CD4-positive, alpha-beta T cell treated with Interferon gamma for 1 hour (primary cell): ENCODE data around the gene ODR4.
A peak's percentile ranks its signal among the peaks of the same experiment; 100 is the strongest.
"Not testable (repeated sequence)": the region's sequence is repeated elsewhere in the genome, so short reads cannot be mapped to it uniquely, and the experiment has no call there.

Experiments
- DNase-seq: peaks from one replicate; pipeline ENCODE4 v3.0.0-alpha.2; 2020

Gene ODR4

DNA sequence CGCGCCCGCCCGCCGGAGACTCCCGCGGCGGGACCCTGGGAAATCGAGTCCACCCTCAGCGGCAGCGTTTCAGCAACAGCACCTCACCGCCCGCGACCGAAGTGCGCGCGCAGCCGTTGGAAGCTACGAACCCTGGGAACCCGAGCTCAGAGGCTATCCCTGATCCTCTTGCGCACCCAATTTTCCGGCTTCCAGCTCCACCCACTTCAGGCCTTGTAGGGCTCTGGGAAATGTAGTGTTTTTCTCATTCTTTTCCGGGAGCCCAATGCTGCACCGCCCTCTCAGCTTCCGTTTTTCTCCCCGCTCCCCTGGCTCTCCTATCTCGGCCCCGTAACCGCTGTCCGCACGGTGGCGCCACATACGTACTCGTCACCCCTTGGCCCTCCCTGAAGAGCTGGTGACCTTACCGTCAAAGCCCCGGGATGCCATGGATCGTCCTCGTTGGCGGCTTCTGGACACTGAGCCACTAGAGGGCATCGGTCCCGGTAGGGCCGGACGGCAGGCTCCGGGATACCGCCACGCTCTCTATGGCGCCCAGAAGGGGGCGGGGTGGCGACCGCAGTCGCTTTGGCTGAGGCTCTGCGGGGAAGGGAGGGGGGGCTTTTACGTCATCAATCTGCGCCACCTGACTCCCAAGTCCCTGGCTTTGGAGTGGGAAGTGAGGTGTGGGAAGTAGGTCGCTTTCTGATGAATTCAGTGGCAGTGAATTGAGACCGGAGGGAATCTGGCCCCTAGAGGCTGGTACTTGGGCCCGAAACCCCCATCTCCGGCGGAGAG lies at the start of gene ODR4, which contains the start of gene TPR:
TSS of gene ODR4 (plus strand) at position 687 of the 777 bp plus-strand sequence. CDS start 3,948 bp downstream, outside the sequence.
TSS of gene TPR (minus strand) at position 102 of the 777 bp plus-strand sequence. CDS start 225 bp downstream, outside the sequence.
- DNase-seq: peak; percentile 98

DNA sequence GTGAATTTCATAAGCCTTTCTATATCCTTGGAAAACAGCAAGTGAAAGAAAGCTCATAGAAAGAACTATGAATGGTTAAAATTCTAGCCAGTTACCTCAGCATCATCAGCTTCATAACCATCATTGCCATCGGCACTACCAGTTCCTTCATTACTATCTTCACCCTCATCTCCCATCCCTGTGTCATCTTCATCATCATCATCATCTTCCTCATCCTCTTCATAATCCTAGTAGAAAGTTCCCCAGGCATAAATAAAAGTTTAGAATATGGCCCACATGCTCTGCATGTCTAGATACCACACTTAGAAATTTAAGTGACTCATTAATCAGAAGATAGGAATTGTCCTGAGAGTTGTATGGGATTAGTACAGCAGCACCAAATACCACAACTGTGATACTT lies 49.6 kb upstream of the ODR4 start:
- DNase-seq: no peak

DNA sequence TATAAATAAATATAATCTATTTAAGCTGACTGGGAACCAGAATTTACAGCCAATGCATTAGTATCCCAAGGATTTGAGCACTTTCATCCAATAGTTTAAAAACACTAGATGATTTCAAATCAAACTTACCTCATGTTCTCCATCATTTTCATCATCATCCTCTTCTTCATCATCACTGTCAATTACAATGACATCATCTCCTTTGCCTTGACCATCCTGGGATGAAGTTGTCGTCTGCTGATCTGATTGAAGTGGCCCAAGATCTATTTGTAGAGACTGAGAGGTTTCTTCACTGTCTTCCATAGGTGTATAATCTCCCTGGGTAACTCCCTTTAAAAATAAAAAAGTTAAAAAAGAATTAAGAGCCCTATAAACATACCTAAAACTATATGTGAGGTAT lies 48.3 kb upstream of the ODR4 start:
- DNase-seq: no peak

DNA sequence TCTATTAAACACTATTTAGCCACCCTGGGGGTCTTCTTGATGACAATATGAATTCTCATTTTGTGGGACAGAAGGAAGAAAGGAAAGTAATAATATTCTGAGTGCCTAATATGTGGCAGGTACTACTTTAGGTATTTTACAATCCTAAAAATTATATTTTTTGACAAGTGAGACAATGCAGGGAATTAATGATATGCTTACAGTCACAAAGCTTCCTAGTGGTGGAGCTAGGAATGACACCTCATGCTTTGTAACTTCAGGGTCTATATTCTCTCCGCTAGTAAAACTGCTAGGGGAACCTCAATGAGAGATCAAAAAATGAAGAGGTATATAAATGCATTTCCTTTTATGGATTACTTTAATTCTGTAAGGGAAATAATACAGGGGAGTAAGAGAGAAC lies 44.9 kb upstream of the ODR4 start:
- no peak for DNase-seq

DNA sequence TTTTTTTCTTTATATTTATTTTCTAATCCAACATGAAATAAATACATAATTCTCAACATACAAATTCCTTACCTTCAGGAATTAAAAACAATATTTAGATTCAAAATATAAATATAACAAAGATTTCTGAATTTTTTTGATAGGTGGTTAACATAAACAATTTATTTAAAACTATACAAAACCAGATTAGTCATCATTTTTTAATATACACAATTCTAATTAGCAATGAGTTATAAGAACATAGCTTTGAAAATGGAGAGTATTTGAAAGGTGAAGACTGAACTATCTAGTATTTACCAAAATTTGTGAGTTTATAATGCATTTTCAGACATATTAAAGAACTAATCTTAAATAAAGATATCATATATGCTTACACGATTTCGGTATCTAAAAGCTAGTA lies 38.1 kb upstream of the ODR4 start:
- DNase-seq: no peak

DNA sequence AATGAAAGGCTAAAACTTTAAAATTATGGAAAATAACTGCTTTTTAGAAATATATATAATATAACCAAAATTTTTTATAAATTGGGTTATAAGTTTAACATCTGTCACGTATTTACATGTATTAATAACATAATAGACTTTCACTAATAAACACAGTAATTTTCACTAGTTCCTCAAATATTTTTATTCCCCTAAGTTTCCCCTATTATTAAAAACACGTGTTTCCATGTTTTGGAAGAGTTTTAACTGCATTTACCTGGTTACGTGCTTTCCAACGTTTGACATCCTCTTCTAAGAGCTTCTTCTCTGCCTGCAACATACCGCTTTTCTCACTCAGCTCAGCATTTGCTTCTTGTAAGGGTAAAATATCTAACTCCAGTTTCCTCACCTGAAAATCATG lies 34.9 kb upstream of the ODR4 start:
- DNase-seq: no peak

DNA sequence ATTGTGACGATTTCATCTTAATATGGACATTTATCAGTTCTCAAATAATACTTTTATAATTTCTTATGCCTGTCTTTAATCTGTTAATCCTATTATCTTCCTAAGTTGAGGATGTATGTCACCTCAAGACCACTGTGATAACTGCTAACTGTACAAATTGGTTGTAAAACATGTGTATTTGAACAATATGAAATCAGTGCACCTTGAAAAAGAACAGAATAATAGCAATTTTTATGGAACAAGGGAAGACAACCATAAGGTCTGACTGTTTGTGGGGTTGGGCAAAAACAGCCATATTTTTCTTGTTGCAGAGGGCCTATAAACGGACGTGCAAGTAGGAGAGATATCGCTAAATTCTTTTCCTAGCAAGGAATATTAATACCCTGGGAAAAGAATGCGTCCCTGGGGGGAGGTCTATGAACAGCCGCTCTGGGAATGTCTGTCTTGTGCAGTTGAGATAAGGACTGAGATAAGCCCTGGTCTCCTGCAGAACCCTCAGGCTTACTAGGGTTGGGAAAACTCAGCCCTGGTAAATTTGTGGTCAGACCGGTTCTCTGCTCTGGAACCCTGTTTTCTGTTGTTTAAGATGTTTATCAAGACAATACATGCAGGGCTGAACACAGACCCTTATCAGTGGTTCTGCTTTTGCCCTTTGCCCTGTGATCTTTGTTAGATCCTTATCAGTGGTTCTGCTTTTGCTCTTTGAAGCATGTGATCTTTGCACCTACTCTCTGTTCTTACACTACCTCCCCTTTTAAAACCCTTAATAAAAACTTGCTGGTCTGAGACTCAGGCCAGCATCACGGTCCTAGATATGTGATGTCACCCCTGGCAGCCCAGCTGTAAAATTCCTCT lies 27.6 kb upstream of the ODR4 start:
- DNase-seq: not testable (repeated sequence)

DNA sequence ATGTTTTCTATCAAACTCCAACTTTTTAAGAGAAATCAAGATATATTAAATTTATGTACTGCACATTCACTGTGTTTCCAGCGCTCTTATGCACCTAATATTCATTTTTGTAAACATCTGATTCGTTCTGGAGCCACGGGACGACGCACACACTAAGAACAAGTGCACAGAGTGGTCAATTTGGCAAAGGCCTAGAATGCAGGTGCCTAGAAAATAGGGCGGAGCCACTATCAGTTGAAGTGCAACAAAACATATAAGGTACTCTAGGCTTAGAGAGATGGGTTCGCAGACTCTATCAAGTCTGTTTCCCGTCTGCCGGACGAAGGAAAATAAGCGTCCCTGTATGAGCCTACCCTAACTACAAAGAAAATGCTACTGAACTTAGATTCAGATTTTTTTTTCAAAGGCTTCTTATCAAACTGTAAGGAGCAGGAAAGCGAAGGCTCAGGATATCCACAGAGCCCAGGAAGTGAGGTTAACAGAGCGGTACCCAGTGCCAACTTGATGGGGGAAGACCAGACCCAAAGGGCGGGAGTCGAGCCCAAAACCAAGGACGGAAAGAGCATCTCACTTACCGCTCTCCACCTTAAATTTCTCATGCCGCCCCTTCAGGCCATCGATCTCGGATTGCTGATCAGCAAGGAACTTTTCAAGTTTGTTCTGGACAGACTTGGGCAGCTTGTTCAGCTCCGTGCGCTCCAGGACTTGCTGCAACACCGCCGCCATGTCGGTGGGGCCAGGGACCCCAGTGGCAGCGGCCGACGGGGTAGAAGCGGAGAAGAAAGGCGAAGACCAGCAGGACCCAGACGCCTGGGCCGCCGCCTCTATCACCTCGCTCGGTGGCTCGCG lies 1.1 kb upstream of the ODR4 start:
- DNase-seq: peak; percentile 23

DNA sequence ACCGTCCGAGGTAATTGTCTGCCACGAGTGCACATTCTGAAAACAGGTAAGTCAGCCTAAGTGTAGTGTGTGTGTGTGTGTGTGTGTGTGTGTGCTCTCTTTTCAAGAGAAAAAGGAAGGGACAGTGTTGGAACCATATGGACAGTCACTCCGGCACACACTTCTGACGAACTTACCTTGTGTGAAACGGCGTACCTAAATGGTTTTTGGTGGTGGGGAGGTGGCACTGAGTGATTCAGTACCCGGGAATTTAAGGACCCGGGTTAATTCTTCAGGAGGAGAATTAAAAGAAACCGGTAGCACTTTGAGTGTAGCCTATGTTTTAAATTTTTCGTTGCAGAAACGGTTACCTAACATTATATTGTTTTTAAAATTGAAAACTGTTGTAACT lies 286 bp downstream of the ODR4 start:
- no peak for DNase-seq

DNA sequence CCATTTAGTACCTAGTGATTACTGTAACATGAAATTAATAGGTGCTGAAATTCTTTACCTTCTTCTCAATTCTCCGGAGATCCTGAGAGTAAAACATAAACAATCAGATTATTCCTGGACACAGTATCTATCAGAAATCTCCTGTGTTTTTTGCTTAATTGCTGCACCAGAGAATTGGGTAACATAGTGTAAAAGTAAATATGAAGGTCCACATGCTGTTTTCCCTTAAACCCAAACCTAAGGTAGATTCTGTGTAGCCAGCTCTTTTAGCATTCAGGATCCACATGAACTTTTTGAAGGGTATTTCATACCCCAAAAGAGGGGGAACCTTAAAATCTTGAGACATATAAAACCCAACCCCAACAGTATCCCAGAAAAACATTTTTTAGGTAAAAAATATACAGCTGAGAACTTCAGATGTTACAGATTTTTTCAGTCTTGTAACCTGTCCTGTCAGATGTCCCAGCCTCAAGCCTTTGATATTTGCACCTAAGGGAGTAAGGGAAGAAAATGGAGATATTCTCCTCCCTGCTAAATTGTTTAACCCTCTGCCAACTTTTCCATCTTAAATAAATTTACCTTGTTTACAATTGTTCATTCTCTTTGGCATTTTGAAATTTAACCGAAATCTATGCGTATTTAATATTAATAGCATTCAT lies 11.2 kb downstream of the ODR4 start:
- no peak for DNase-seq

DNA sequence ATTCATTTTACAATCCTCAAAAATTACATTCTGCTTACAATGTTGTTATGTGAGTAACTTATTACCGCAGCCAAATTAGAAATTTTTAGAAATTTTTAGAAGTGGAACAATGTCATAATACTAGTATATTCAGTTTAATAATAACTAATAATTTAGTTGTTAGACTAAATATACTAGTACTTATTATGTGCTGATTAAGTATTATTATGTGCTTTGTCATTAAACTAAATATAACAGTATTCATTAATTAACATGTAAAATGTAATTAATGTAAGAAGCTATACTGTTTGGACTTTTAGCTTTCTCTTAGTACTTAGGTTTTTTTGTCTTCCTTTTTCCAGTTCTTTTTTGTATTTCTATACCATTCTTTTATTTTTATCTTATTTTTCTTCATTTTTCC lies 15.3 kb downstream of the ODR4 start:
- no peak for DNase-seq

DNA sequence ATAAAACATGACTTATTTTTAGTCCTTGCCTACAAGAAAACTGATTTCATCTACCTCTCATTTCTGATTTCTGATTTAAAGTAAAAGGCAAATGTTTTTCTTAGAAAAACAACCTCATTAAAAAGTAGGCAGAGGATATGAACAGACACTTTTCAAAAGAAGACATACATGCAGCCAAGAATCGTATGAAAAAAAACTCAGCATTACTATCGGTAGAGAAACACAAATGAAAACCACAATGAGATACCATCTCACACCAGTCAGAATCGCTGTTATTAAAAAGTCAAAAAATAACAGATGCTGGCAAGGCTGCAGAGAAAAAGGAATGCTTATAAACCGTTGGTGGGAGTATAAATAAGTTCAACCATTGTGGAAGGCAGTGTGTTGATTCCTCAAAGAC lies 16.2 kb downstream of the ODR4 start:
- no peak for DNase-seq

DNA sequence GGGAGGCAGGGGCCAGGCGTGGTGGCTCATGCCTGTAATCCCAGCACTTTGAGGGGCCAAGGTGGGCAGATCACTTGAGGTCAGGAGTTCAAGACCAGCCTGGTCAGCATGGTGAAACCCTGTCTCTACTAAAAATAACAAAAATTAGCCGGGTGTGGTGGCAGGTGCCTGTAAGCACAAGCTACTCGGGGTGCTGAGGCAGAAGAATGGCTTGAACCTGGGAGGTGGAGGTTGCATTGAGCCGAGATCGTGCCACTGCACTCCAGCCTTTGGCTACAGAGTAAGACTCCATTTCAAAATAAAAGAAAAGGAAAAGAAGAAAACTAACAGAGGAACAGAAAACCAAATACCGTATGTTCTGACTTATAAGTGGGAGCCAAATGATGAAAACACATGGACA lies 17.1 kb downstream of the ODR4 start:
- not testable (repeated sequence) for DNase-seq

DNA sequence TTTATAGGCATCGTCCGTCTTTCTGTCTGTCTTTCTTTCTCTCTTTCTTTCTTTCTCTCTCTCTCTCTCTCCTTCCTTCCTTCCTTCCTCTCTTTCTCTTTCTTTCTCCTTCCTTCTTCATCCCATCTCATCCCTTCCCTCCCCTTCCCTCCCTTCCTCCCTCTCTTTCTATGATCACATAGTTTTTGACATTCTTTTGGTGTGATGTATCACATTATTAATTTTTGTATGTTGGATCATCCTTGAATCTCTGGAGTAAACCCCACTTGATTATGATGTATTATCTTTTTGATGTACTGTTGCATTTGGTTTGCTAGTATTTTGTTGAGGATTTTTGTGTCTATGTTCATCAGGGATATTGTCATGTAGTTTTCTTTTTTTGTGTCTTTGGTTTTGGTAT lies 25.8 kb downstream of the ODR4 start:
- DNase-seq: not testable (repeated sequence)

DNA sequence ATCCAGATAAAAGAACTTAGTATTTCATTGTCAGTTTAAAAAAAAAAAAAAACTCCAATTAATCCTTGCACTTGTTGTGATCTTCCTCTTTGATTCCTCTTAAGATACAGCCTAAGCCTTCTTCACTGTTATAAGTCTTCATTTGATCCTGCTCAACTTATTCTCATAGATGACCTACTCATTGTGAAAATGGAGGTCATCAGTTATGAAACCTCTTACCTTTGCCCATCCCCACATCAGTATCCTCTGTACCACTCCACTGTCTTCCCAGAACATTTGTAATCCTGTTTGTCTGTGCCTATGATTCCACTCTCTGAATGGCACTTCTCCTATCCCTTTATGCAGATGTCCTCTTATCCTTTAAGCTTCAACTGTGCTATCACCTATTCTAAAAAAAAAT lies 28.0 kb downstream of the ODR4 start:
- no peak for DNase-seq

DNA sequence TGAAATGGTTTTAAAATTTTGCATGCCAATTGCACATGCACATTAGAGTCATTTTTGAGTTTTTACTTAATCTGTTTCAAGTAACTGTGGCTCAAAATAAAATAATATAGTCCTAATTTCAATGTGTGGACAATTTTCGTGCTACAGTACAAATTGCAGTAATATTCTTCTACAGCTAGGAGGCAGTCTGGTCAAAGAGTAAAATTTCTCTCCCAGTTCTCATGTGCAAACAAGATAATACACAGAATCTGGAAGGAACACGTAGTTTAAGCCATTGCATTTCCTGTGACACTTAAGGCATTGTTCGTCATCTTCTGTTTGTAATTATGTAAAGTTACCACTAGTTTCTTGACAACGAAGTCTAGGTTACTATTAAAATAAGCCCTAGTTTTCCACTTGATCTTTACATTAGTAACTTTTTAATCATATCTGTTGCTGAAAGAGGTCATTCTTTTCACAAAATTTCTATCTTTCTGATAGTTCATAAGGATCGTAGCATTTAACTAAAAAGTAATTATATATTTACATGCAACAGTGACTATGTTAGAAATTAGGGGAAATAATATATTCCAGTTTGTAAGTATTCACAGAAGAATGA lies 28.9 kb downstream of the ODR4 start:
- DNase-seq: no peak

DNA sequence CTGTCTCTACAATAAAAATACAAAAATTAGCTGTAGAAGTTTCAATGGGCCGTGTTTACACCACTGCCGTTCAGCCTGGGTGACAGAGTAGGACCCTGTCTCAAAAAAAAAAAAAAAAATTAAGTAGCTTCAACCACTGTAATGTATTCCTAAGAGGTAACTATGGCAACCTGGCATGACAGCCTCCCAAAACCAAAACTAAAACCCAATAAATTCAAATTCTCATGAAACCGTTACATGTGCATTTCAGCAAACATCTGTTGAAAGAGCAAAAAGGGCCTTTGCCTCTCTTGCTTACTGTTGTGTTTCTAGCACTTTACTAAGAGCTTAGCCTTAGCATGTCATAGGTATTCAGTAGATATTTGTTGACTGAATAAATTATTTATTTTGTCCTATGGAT lies 33.5 kb downstream of the ODR4 start:
- no peak for DNase-seq

DNA sequence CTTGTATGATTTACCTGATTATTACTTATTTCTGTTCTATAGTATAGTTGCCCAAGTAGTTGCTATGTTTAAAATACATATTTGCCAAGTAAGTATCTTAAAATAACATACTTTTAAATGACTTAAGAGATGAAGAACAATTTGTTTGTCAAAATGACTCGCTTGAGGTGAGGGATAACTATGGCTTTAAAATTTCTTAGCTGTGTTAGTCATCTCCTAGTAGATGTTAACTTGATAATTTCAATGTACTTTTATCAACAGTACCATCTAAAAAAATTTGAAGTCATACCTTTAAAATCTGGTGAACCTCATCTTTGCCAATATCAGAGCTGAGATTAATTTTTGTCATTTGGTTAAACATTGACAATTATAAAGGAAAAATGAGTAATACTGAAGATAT lies 37.7 kb downstream of the ODR4 start:
- DNase-seq: no peak

DNA sequence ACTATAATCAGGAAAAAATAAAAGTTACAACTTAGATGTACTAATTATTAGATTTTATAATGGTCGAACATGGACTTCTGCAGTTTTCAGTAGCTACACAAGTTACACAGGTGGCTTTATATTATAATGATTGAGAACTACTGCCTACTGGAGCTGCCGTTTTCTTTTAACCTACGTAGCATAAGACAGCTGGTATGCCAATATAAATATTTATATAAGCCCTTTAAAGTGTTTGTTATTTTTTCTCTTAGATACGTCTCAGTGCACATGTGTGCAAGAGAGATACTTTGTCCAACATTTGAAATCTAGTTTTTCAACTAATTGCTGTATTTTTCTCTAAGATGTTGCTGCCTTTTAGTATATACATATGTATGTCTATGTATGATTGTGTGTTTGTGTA lies 42.9 kb downstream of the ODR4 start:
- DNase-seq: no peak

DNA sequence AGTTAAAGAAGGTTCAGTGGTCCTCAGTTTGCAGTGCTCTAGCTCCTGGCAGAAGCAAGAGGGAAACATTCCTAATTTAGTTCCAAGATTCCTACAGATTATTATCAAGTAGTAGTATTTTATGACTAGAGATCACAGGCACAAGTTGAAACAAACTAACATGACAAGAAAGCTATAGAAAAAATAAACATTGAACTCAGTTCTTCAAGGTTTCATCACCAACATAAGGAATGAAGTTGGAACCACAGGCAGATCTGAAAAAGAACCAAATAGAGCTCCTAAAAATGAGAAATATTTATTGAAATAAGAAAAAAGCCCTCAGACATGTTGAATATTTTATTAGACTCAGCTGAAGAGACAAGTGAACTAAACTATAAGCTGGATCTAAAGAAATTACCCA lies 44.7 kb downstream of the ODR4 start:
- no peak for DNase-seq

DNA sequence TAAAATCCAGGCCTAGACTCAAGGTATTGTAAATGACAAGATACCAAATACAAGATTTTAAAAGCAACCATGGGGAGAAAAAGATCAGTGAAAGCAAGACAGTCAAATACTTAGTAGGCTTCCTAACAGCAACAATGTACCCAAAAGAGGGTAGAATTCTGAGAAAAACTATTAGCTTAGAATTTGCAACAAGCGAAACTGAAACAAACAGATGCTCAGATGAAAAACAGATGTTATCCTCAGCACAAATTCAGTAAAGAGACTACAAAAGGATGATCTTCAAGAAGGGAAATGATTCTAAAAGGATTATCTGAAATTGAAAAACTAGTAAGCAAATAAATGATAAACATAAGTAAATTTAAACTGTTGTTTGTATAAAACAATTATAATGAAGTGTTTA lies 45.3 kb downstream of the ODR4 start:
- DNase-seq: no peak

DNA sequence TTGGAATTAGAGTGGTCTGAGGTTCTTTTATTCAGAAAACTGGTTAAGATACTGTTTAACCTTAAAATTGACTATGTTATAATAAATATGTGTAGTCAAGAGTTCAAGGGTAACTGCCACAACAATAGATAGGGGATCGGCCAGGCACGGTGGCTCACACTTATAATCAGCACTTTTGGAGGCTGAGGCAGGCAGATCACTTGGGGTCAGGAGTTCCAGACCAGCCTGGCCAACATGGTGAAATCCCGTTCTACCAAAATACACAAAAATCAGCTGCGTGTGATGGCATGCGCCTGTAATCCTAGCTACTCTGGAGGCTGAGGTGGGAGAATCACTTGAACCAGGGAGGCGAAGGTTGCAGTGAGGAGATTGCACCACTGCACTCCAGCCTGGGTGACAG lies 45.8 kb downstream of the ODR4 start:
- no peak for DNase-seq
